H7 (cell line): Measurements from ENCODE around the gene SLC44A4. TPM values are rescaled to one million over a fixed set of nuclear protein-coding genes. Genes with fewer than 3 reads are reported as not detected.
"Not testable (repeated sequence)": the region's sequence is repeated elsewhere in the genome, so short reads cannot be mapped to it uniquely, and the experiment has no call there.

Source experiments
- DNase-seq: peaks from one replicate; pipeline ENCODE4 v3.0.0; 2012
- H3K27me3 ChIP-seq: 2 replicates; pipeline ENCODE4 v1.6.0; 2011; ENCODE audit warnings: mild to moderate bottlenecking, low read length; ENCODE audit not compliant: control insufficient read depth, insufficient read depth
- H3K36me3 ChIP-seq: replicated peaks from 2 replicates; pipeline ENCODE4 v1.5.1; 2011; ENCODE audit warnings: low read length; ENCODE audit not compliant: control insufficient read depth, insufficient read depth
- H3K4me3 ChIP-seq: 2 replicates; pipeline ENCODE4 v1.5.1; 2011; ENCODE audit warnings: low read depth, mild to moderate bottlenecking, control low read depth, low read length, moderate library complexity; ENCODE audit not compliant: insufficient read depth
- total RNA-seq: library from RNA; depleted of rRNA; stranded (reverse); fragments of >200 nt; shearing (Covaris generic); gene quantifications from 2 replicates; pipeline ENCODE4 v1.2.3, GENCODE V29; 2014

The SLC44A4 gene
- total RNA-seq, 1 experiment from 2014 or later = 0.42 TPM

DNA sequence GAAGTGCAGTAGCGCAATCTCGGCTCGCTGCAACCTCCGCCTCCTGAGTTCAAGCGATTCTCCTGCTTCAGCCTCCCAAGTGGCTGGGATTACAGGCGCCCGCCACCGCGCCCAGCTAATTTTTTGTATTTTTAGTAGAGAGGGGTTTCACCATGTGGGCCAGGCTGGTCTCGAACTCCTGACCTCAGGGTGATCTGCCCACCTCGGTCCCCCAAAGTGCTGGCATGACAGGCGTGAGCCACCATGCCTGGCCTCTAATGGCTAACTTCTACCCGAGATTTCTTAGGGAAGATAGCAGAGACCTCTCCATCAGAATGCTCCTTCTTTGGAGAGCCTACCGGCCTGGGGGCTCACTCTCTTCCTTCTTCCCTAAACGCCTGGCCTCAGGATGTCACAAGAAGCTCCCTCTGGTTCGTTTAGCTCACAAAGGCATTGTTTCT, 14.7 kb downstream of the SLC44A4 start:
- H3K36me3 ChIP-seq, H3K27me3 ChIP-seq: not testable (repeated sequence)
- peak; percentile 30 for DNase-seq
- H3K4me3 ChIP-seq = peak overlapping the region; percentile 53

DNA sequence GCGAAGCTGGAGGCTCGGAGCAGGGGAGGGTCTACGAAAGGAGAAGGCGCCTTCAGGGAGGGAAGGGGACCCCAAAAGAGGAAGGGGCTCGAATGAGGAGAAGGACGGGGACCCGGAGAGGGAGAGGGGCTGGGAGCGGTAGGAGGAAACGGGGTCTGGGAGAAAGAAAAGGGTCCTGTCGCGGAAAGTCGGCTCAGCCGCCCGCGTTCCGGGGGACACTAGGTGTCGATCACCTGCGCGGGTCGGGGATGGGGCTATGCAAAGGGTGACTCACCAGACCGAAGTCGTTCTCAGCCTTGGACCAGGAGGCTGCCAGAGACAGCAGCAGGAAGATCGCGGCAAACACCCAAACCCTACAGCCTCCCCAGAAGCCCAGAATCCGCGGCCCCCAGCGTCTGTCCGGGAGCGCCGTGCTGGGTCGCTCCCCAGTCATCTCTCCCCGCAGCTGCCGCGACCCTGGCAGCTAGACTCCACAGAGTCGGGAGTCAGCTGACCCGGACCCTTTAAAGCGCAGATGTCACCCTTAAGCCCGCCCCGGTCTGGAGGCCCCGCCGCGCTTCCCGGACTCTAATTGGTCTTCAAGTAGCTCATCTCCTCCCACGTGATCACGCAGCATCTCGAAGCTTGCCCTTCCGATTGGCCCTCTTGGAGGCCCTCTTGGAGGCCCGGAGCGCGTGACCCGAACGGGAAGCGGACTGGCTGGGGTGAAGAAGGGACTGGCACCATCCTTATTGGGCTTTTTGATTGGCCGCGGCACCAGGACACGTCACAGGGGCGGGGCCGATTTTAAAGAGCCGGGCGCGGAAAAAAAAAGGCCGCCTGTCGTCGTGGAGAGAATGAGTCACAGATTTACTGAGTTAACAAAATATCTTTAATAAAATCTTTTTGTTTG, 16.2 kb downstream of the SLC44A4 start, which contains the start of gene NEU1:
TSS of gene NEU1 (minus strand) at position 478 of the 892 bp plus-strand sequence. CDS start at position 433, 45 bp downstream.
- Histone ChIP-seq H3K4me3 (peak within 1 kb of the TSS; percentile 90), H3K36me3 (peaks cover 4% of the 10 kb centered on the region), H3K27me3 (no peaks in the 10 kb centered on the region; the same call in 1 of the 2 replicates)
- DNase-seq = peak; percentile 100

- peak; percentile 45 for DNase-seq
Observed at GRCh38 chr6:31861919-31862343, 16.9 kb downstream of the SLC44A4 start.

DNA sequence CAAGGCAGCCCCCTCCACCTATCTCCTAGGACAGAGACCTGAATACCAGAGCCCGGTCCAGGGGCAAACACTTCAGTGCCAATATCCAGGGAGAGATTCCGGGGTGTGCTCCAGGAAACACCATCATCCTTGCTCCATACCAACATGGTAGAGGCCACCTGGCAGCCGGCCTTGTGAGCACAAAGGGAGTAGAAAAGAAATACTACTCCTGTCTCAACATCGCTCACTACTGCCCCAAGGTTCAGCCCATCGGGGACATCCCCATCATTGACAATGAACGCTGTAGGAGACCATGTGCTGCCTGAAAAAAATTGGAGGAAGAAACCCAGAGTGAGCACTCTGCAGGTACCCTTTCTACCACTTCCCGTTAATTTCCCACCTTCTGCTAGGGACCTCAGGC, 17.6 kb downstream of the SLC44A4 start:
- no peak for DNase-seq
- Histone ChIP-seq H3K36me3 (peaks cover 4% of the 10 kb centered on the region), H3K27me3 (no peaks in the 10 kb centered on the region; the same call in 1 of the 2 replicates), H3K4me3 (no peak overlapping the region)

More at GRCh38 chr6:31861919-31862343, 16.9 kb downstream of the SLC44A4 start:
- peaks cover 4% of the 10 kb centered on the region for H3K36me3 ChIP-seq
- peak overlapping the region; percentile 90 for H3K4me3 ChIP-seq
- no peaks in the 10 kb centered on the region; the same call in 1 of the 2 replicates for H3K27me3 ChIP-seq

DNA sequence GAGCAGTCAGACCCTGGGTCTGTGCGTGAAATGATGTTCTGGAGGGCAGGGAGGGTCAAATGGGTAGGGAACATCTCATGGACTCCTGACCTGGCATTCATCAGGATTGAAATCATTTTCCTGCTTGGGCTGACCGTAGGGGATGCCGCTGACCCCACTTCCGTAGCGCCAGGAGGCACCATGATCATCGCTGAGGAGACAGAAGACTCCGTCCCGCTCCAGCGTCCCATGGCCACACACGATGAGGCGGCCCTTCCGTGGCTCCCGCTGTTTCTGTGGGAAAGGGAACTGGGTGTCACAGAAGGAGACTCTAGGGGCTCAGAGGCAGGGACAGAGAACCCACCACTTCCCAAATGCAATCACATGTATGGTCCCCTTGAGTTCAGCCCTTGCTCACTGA, 18.4 kb downstream of the SLC44A4 start:
- Histone ChIP-seq H3K4me3 (no peak overlapping the region), H3K36me3 (peaks cover 4% of the 10 kb centered on the region), H3K27me3 (no peaks in the 10 kb centered on the region; the same call in 1 of the 2 replicates)
- peak; percentile 13 for DNase-seq

- no peak for DNase-seq
- no peaks in the 10 kb centered on the region; the same call in 1 of the 2 replicates for H3K27me3 ChIP-seq
- peaks cover 4% of the 10 kb centered on the region for H3K36me3 ChIP-seq
- no peak overlapping the region for H3K4me3 ChIP-seq
Observed at GRCh38 chr6:31859923-31860322, 18.9 kb downstream of the SLC44A4 start.

DNA sequence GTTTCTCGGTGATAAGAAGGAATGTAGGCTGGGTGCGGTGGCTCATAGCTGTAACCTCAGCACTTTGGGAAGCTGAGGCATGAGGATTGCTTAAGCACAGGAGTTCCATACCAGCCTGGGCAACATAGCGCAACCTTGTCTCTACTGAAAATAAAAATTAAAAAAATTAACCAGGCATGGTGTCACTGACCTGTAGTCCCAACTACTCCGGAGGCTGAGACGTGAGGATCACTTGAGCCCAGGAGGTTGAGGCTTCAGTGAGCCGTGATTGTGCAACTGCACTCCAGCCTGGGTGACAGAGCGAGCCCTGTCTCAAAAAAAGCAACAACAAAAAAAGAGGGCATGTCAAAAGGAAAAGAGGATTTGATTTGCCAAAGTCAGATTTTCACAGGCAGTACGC, 20.1 kb downstream of the SLC44A4 start:
- Histone ChIP-seq H3K36me3 (peaks cover 4% of the 10 kb centered on the region), H3K27me3 (no peaks in the 10 kb centered on the region; the same call in 1 of the 2 replicates), H3K4me3 (no peak overlapping the region)
- DNase-seq = no peak

GRCh38 chr6:31857774-31858173, 21.0 kb downstream of the SLC44A4 start:
- not testable (repeated sequence) for H3K36me3 ChIP-seq, H3K4me3 ChIP-seq, H3K27me3 ChIP-seq, DNase-seq

DNA sequence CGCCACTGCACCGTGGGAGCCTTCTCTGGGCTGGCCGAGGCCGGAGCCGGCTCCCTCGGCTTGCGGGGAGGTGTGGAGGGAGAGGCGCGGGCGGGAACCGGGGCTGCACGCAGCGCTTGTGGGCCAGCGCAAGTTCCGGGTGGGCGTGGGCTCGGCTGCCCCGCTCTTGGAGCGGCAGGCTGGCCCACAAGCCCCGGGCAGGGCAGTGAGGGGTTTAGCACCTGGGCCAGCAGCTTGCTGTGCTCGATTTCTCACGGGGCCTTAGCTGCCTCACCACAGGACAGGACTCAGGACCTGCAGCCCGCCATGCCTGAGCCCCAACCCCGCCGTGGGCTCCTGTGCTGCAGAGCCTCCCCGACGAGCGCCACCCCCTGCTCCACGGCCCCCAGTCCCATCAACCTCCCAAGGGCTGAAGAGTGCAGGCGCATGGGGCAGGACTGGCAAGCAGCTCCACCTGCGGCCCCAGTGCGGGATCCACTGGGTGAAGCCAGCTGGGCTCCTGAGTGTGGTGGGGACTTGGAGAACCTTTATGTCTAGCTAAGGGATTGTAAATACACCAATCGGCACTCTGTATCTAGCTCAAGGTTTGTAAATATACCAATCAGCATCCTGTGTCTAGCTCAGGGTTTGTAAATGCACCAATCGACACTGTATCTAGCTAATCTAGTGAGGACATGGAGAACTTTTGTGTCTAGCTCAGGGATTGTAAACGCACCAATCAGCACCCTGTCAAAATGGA, 26.6 kb downstream of the SLC44A4 start:
- peak overlapping the region; percentile 10; the same call in 1 of the 2 replicates for H3K4me3 ChIP-seq
- H3K36me3 ChIP-seq = not testable (repeated sequence)
- DNase-seq = peak; percentile 61

DNA sequence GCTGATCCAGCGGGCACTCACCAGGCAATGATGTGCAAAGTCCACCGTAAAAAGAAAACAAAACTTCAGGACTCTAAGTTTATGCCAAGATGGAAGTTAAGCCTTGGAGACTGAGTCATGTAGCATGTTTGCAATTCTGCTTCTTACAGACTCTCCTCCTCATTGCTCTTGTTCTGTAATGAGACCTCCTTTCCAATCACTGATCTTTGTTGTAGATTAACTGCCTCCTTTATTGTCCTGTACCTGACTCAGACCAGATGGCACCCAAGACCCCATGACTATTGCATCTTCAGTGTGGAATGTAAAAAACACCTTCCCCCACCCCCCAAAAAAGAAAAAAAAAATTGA, 27.3 kb downstream of the SLC44A4 start:
- H3K4me3 ChIP-seq = no peak overlapping the region
- no peaks in the 10 kb centered on the region for H3K36me3 ChIP-seq
- H3K27me3 ChIP-seq = no peaks in the 10 kb centered on the region
- no peak for DNase-seq

More for the DNA sequence above, 26.6 kb downstream of the SLC44A4 start:
- H3K27me3 ChIP-seq = not testable (repeated sequence)

DNA sequence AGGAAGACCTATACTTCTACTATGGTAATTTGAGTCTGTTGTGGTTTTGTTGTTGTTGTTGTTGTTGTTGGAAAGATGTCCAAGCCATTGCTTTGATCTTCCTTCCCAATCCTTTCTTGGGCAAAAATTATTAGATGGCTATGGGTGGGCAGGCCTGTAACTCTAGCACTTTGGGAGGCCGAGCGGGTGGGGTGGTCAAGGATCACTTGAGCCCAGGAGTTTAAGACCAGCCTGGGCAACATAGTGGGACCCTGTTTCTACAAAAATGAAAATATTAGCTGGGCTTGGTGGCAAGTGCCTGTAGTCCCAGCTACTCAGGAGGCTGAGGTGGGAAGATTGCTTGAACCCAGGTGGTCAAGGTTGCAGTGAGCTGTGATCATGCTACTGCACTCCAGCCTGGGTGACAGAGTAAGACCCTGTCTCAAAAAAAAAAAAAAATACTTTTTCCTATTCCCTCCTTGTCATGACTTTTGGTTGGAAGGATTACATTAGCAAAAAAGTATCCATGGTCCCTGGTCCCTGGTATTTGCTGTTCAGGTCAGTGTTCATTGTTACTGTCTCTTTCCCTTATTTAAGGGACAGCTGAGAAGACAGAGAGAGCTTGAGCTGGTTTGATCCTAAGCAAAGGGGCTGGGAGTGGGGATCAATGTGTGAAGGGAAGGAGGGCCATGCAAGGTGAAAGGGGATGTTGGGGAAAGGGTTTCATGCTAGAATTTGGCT, 27.9 kb downstream of the SLC44A4 start:
- Histone ChIP-seq H3K4me3 (no peak overlapping the region), H3K36me3 (no peaks in the 10 kb centered on the region), H3K27me3 (no peaks in the 10 kb centered on the region)
- peak; percentile 31 for DNase-seq

GRCh38 chr6:31847276-31847978, 31.4 kb downstream of the SLC44A4 start:
- Histone ChIP-seq H3K27me3 (no peaks in the 10 kb centered on the region), H3K36me3 (no peaks in the 10 kb centered on the region), H3K4me3 (no peak overlapping the region)
- DNase-seq = no peak

- H3K36me3 ChIP-seq = peaks cover 8% of the 10 kb centered on the region
- no peaks in the 10 kb centered on the region for H3K27me3 ChIP-seq
- DNase-seq = peak; percentile 22
- H3K4me3 ChIP-seq = no peak overlapping the region
Observed at GRCh38 chr6:31844507-31844906, 34.3 kb downstream of the SLC44A4 start.

GRCh38 chr6:31842053-31842452, 36.7 kb downstream of the SLC44A4 start:
- peaks cover 31% of the 10 kb centered on the region for H3K36me3 ChIP-seq
- no peak for DNase-seq

More at GRCh38 chr6:31842053-31842452, 36.7 kb downstream of the SLC44A4 start:
- H3K4me3 ChIP-seq = no peak overlapping the region
- no peaks in the 10 kb centered on the region for H3K27me3 ChIP-seq
